VCaP (cell line): ENCODE measurements around the gene ABCA12.

Experiments
- H3K27ac ChIP-seq: fragments of 450-650 bp; 2 replicates; pipeline ENCODE4 v1.5.1; 2017
- TF ChIP-seq, protein P1 (sequence below): fragments of 450-650 bp; conservative IDR thresholded peaks from 2 replicates; pipeline ENCODE4 v1.5.1; 2017; ENCODE audit warnings: mild to moderate bottlenecking, moderate library complexity

The ABCA12 gene

DNA sequence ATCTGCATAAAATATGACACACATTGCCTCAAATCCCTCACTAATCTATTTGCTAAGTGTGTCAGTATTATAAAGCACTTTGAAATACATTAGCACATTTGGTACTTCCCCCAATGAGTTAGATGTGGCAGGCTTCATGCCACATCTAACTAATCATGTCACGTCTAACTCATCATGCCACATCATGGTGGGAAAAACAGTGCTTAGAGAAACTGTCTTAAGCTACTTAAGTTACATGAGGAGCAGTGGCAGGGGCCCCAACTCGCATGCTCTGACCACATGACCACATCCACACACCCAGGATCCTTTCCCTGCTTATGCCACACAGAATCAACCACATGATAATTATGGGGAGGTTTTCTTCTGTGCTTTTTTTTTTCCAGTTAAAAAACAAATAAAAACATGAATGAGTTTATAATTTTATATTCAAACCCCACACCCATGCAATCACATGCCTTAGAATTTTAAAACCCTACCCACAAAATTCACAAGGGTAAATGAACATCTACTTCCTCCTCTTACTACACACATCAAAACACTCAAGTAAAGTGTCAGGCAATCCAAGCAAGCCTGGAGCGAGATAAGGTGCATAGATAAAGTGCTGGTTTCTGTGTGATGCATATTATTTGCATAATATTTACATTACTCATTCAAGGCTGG, 1.6 kb downstream of the ABCA12 start:
- TF ChIP-seq, protein P1, sequence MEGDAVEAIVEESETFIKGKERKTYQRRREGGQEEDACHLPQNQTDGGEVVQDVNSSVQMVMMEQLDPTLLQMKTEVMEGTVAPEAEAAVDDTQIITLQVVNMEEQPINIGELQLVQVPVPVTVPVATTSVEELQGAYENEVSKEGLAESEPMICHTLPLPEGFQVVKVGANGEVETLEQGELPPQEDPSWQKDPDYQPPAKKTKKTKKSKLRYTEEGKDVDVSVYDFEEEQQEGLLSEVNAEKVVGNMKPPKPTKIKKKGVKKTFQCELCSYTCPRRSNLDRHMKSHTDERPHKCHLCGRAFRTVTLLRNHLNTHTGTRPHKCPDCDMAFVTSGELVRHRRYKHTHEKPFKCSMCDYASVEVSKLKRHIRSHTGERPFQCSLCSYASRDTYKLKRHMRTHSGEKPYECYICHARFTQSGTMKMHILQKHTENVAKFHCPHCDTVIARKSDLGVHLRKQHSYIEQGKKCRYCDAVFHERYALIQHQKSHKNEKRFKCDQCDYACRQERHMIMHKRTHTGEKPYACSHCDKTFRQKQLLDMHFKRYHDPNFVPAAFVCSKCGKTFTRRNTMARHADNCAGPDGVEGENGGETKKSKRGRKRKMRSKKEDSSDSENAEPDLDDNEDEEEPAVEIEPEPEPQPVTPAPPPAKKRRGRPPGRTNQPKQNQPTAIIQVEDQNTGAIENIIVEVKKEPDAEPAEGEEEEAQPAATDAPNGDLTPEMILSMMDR: no peak
- H3K27ac ChIP-seq: no peak overlapping the region

DNA sequence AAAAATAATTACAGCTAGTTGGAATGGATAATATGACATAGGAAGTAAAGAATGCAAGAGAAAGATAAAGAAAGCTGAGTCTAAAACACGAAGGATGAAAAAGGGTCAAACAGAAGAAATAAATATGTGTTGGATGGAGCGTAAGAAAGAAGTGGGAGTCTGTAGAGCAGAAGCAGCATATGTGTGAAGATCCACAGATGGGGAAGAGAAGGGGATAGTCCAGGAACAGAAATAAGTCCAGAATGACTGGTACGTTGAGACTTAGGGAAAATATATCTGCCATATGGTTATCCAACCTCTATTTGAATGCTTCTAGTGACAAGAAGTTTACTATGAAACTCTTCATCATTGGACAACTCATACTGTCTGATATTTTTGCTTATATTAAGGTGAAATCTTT, 18.0 kb downstream of the ABCA12 start:
- H3K27ac ChIP-seq: no peak overlapping the region
- TF ChIP-seq, protein P1: no peak

DNA sequence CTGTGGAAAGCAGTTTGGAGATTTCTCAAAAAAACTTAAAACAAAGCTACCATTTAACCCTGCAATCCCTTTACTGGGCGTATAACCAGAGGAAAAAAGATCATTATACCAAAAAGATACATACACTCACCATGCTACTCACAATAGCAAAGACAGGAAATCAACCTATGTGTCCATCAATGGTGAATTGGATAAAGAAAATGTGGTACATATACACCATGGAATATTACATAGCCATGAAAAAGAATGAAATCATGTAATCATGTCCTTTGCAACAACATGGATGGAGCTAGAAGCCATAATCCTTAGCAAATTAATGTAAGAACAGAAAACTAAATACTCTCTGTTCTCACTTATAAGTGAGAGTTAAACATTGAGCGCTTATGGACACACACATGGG, 18.6 kb downstream of the ABCA12 start:
- no peak overlapping the region for H3K27ac ChIP-seq
- TF ChIP-seq, protein P1: no peak

DNA sequence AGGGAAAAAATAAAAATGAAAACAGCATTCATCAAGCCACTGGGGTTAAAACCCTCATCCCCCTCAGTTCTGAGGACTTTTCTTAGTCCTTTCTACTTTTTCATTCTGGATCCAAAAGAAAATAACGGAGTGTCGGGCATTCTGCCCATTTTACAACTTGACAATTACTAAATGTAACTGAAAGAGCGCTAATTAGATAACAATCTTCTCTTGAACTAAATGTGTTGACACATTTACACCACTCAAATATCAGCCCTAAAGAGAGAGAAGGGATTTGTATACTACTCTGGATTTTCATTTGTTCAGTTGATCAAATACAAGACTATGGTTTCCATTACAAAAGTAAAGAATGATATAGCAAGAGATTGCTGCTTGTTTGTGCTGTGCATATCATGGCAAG, 27.5 kb downstream of the ABCA12 start:
- no peak overlapping the region for H3K27ac ChIP-seq
- TF ChIP-seq, protein P1: no peak

DNA sequence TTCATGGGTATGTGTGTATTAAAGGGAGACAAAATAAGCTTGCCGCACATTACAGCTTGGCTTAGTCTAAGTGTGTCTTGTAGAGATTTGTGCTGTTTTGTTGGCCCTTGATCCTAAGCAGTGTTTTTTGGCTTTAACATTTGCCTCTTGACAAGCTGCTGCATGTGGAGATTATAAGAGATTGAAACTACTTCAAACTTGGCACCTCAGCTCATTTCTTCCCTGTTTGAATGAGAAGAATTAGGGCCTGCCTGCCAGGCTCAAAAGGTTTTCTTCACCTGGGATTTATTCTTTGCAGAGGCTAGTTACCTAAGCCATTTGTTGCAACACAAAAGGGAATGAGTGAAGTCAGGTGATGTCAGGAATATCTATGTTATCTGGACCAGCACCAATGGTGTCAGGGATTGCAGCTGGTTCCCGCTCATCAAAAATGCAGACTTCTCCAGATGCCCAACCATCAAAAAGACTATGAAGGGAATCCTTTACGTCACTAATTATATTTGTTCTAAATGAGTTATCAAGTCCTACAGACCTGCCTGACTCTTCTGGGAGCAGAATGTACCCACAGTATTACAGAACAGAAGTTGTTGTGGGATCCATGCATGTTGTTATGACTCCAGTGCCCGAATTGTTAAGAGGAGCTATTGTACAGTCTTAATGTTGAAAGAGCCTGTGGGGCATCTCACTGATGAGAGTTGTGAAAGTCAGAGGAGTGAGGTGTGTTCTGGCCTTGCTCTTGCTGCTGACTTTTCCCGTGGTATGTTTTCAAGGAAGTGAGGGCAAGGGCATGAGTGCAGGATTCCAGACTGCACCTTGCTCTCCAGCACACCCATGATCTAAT, 31.0 kb downstream of the ABCA12 start:
- TF ChIP-seq, protein P1: no peak
- H3K27ac ChIP-seq: no peak overlapping the region

DNA sequence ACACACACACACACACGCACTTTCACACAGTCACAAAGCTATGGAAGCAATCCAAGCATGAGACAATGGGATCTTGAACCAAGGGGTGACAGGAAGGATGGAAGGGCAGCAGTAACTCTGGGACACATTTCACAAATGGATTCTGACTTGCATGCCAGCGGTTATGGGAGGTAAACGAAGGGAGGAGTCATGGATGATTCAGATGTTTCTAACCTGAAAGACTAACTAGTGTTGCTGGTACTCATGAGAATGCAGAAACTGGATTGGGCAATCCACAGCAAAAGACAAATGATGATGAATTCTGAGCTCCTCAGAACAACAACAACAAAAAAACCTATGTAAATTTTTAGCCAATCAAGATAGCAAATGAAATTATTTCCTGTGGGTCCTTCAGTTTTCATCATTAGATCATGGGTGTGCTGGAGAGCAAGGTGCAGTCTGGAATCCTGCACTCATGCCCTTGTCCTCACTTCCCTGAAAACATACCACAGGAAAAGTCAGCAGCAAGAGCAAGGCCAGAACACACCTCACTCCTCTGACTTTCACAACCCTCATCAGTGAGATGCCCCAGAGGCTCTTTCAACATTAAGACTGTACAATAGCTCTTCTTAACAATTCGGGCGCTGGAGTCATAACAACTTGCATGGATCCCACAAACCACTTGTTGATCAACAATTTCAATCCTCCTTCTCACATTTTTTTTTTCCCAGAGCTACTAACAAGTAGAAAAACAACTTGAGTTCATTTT, 32.6 kb downstream of the ABCA12 start:
- no peak overlapping the region for H3K27ac ChIP-seq
- TF ChIP-seq, protein P1: no peak

DNA sequence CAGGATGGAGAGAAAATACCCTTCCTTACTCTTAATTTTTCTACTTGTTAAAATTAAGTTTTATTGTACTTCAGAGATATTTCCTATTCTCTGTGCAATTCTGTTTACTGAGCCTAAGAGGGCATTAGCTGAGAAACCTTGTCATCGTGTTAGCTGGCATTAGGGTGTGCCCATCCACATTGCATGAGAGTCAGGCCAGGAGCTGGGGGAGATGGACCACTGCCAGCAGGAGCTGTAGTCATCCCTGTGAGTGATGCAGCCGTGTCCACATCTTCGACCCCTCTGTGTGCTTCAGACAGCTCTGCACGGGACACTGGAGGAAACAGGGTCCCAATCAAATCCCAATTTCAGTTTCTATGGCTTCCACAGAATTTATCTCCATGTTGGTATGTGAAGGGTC, 34.2 kb downstream of the ABCA12 start:
- no peak overlapping the region for H3K27ac ChIP-seq

More for the DNA sequence above, 34.2 kb downstream of the ABCA12 start:
- TF ChIP-seq, protein P1: no peak
